ENCODE measurements around the gene FYB2.

FYB2 gene

DNA sequence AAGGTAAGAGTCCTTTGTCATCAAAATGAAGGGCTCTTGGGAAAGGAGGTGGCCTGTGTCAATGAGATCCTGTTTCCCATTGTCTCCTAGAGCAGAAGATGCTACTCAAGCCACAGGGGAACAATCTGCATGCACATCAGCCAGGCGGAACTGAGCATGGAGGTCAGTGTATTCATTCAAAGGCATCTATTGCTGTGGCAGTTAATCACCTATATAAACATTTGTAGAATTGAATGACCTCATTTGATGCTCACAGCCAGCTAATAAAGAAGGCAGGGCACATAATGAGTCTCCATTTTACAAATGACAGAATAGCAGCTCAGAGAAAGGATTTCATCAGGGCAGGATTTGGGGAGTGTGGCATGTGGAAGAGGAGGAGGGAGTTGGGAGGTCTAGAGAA is 5.7 kb upstream of the FYB2 start:
- H3K4me1 ChIP-seq, result no peaks in the 10 kb centered on the region
- no peaks in the 10 kb centered on the region for H3K36me3 ChIP-seq (replicated peaks)
- H3K9me3 ChIP-seq, result no peaks in the 10 kb centered on the region
- in situ Hi-C loops (cut with MboI; ENCODE audit: low sequenced_read_pairs), result loop anchor here (25.0 kb wide), 1 partner anchor 1187 kb away; no protein-coding TSS in a partner anchor
- DNase-seq (ENCODE audit: low spot score in 2 of 2), result no peak
- no peak overlapping the region for H3K4me3 ChIP-seq
- H3K27me3 ChIP-seq (ENCODE audit: low read depth), result peaks cover 12% of the 10 kb centered on the region; the same call in 1 of the 2 replicates

DNA sequence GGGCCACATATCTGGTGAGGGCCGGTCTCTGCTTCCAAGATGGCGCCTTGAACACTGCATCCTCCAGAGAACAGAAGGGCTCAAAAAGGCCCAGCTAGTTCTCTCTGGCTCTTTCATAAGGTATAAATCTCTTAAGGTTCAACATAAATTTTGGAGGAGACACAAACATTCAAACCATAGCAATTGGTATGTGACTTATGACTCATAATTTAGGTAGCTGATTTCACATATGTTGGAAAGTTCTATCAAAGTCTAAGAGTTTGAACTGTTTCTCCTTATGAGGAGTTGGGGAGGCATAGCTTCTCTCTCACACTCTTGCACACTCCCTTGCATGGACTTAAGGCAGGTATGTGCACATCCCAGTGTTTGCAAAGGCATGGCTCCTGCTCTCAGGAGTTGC is 5.1 kb upstream of the FYB2 start:
- in situ Hi-C loops (cut with MboI; ENCODE audit: low sequenced_read_pairs), result no loop called here

GRCh38 chr1:56821462-56821797 is 2.2 kb upstream of the FYB2 start:
- Histone ChIP-seq H3K36me3 (replicated peaks) (no peaks in the 10 kb centered on the region), H3K4me1 (no peaks in the 10 kb centered on the region), H3K9me3 (no peaks in the 10 kb centered on the region), H3K4me3 (no peak overlapping the region), H3K27me3 (ENCODE audit: low read depth) (peaks cover 25% of the 10 kb centered on the region; the same call in 1 of the 2 replicates)
- no peak for DNase-seq (ENCODE audit: low spot score in 2 of 2)
- in situ Hi-C loops (cut with MboI; ENCODE audit: low sequenced_read_pairs), result no loop called here

More for the DNA sequence above, 5.1 kb upstream of the FYB2 start:
- Histone ChIP-seq H3K27me3 (ENCODE audit: low read depth) (peaks cover 14% of the 10 kb centered on the region; the same call in 1 of the 2 replicates), H3K36me3 (replicated peaks) (no peaks in the 10 kb centered on the region), H3K4me1 (no peaks in the 10 kb centered on the region), H3K4me3 (no peak overlapping the region), H3K9me3 (no peaks in the 10 kb centered on the region)
- DNase-seq (ENCODE audit: low spot score in 2 of 2), result no peak

GRCh38 chr1:56820755-56821461 is 1.7 kb upstream of the FYB2 start:
- peaks cover 25% of the 10 kb centered on the region; the same call in 1 of the 2 replicates for H3K27me3 ChIP-seq (ENCODE audit: low read depth)
- no peaks in the 10 kb centered on the region for H3K4me1 ChIP-seq
- H3K9me3 ChIP-seq, result no peaks in the 10 kb centered on the region
- in situ Hi-C loops (cut with MboI; ENCODE audit: low sequenced_read_pairs), result no loop called here
- no peak overlapping the region for H3K4me3 ChIP-seq
- no peaks in the 10 kb centered on the region for H3K36me3 ChIP-seq (replicated peaks)
- peak; percentile 51 to 89 for DNase-seq (ENCODE audit: low spot score in 2 of 2)

- Histone ChIP-seq H3K4me3 (no peak overlapping the region), H3K4me1 (no peaks in the 10 kb centered on the region), H3K27me3 (ENCODE audit: low read depth) (peaks cover 21% of the 10 kb centered on the region; the same call in 1 of the 2 replicates), H3K9me3 (no peaks in the 10 kb centered on the region), H3K36me3 (replicated peaks) (no peaks in the 10 kb centered on the region)
- no peak for DNase-seq (ENCODE audit: low spot score in 2 of 2)
- in situ Hi-C loops (cut with MboI; ENCODE audit: low sequenced_read_pairs), result no loop called here
Observed at GRCh38 chr1:56817716-56818463, 1.3 kb downstream of the FYB2 start.

GRCh38 chr1:56816909-56817308 is 2.3 kb downstream of the FYB2 start:
- DNase-seq (ENCODE audit: low spot score in 2 of 2), result no peak
- in situ Hi-C loops (cut with MboI; ENCODE audit: low sequenced_read_pairs), result no loop called here
- no peak overlapping the region for H3K4me3 ChIP-seq
- H3K4me1 ChIP-seq, result no peaks in the 10 kb centered on the region
- H3K36me3 ChIP-seq (replicated peaks), result no peaks in the 10 kb centered on the region
- H3K9me3 ChIP-seq, result no peaks in the 10 kb centered on the region
- H3K27me3 ChIP-seq (ENCODE audit: low read depth), result peaks cover 21% of the 10 kb centered on the region; the same call in 1 of the 2 replicates

DNA sequence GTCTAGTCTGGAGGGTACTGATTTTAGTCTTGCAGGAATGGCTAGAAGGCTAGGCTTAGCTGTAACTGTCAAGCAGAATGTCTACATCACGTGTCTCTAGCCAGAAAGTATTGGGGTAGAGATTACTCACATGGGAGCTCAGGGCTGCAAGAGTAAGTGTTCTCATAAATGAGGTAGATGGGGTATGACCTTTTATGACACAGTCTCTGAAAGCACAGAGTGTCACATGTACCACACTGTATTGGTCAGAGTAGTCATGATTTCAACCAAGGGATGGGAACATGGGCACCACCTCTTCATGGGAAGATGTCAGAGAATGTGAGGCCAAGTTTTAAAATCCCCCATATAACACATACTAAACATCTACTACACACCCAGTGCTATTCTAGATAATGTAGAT is 2.9 kb downstream of the FYB2 start:
- H3K36me3 ChIP-seq (replicated peaks), result no peaks in the 10 kb centered on the region
- H3K4me3 ChIP-seq, result no peak overlapping the region
- peaks cover 21% of the 10 kb centered on the region; the same call in 1 of the 2 replicates for H3K27me3 ChIP-seq (ENCODE audit: low read depth)
- in situ Hi-C loops (cut with MboI; ENCODE audit: low sequenced_read_pairs), result no loop called here
- no peaks in the 10 kb centered on the region for H3K4me1 ChIP-seq
- H3K9me3 ChIP-seq, result no peaks in the 10 kb centered on the region
- DNase-seq (ENCODE audit: low spot score in 2 of 2), result no peak

DNA sequence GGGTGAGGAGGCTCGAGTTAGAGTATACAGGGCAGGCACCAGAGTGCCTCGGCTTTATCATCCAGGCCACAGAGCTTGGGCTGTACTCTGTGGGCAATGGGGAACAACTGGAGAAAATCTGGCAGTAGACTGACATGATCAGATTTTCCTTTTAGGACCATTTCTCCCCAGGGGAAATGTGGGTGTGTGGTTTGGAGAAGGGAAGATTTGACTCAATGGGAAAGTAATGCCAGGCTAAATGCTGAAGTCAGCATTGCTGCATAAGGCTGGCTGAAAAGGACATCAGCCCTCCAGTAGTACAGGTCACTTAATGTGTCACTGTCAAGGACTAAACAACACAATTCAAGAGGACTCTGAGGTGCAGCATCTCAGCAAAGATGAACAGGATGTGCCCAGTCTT is 5.0 kb downstream of the FYB2 start:
- Histone ChIP-seq H3K4me1 (no peaks in the 10 kb centered on the region), H3K9me3 (no peaks in the 10 kb centered on the region), H3K36me3 (replicated peaks) (no peaks in the 10 kb centered on the region), H3K27me3 (ENCODE audit: low read depth) (peaks cover 16% of the 10 kb centered on the region; the same call in 1 of the 2 replicates), H3K4me3 (no peak overlapping the region)
- in situ Hi-C loops (cut with MboI; ENCODE audit: low sequenced_read_pairs), result no loop called here
- no peak for DNase-seq (ENCODE audit: low spot score in 2 of 2)

DNA sequence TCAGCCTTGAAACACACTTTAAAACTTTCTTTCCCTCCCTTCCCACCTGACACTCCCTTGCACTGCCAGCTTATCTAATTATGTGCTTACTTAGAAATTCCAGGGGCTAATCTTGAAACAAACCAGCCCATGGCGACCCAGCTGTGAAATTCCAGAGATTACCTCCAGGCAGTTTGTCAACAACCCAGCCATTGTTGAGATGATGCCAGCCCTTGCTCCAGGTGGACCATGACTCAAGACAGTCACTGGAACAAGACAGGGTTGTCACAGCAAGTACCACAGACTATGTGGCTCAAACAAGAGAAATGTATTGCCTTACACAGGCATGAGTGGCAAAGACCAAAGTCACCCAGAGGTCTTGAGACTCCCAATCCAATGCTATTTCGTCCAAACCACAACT is 7.9 kb downstream of the FYB2 start:
- in situ Hi-C loops (cut with MboI; ENCODE audit: low sequenced_read_pairs), result no loop called here
- no peaks in the 10 kb centered on the region for H3K9me3 ChIP-seq
- H3K36me3 ChIP-seq (replicated peaks), result no peaks in the 10 kb centered on the region
- DNase-seq (ENCODE audit: low spot score in 2 of 2), result no peak
- H3K4me1 ChIP-seq, result no peaks in the 10 kb centered on the region
- H3K4me3 ChIP-seq, result no peak overlapping the region
- H3K27me3 ChIP-seq (ENCODE audit: low read depth), result peaks cover 10% of the 10 kb centered on the region; the same call in 1 of the 2 replicates

DNA sequence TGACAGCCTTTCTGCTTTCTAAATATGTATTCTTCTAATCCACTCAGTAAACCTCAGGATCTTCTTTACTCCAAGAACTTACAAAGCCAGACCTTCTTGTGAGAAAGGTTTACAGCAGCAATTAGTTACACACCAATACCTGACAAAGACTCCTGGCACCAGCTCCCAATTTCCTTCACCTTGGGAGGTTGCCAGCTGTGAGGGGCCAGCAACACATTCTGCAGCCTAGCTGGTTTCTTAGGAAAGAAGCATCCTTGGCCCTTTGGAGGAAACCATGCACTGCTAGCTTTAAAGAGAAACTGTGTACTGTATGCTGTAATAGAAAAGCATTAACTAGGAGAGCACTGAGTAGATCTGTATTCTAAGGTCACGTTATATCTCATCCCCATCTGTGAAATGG is 10.8 kb downstream of the FYB2 start:
- Histone ChIP-seq H3K9me3 (no peaks in the 10 kb centered on the region), H3K27me3 (ENCODE audit: low read depth) (peaks cover 10% of the 10 kb centered on the region; the same call in 1 of the 2 replicates), H3K36me3 (replicated peaks) (no peaks in the 10 kb centered on the region), H3K4me3 (no peak overlapping the region), H3K4me1 (no peaks in the 10 kb centered on the region)
- no peak for DNase-seq (ENCODE audit: low spot score in 2 of 2)
- in situ Hi-C loops (cut with MboI; ENCODE audit: low sequenced_read_pairs), result no loop called here

DNA sequence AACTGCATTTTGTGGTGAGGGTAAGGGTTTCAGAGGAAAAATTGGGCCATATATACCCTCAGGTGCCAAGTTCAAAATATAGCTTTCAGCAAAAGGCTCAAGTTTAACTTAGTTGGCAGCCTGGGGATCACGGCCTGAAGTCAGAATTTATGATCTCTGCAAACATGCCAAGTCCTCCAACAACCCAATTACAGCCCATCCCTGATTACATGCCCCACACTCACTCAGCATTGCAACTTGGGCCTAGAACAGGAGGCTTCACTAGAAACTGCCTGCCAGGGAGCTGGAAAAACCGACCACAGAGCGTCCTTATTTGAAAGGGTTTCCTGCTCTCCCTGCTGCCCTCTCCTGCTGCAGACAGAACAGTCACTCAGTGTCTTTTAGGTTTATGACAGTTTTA is 12.4 kb downstream of the FYB2 start:
- Histone ChIP-seq H3K9me3 (no peaks in the 10 kb centered on the region), H3K4me1 (no peaks in the 10 kb centered on the region), H3K4me3 (no peak overlapping the region), H3K36me3 (replicated peaks) (no peaks in the 10 kb centered on the region), H3K27me3 (ENCODE audit: low read depth) (peaks cover 13% of the 10 kb centered on the region)
- no peak for DNase-seq (ENCODE audit: low spot score in 2 of 2)
- in situ Hi-C loops (cut with MboI; ENCODE audit: low sequenced_read_pairs), result no loop called here

GRCh38 chr1:56803561-56804156 is 15.5 kb downstream of the FYB2 start:
- peak; percentile 23 to 65 for DNase-seq (ENCODE audit: low spot score in 2 of 2)
- H3K27me3 ChIP-seq (ENCODE audit: low read depth), result peaks cover 5% of the 10 kb centered on the region; the same call in 1 of the 2 replicates
- H3K4me1 ChIP-seq, result no peaks in the 10 kb centered on the region
- H3K36me3 ChIP-seq (replicated peaks), result no peaks in the 10 kb centered on the region
- in situ Hi-C loops (cut with MboI; ENCODE audit: low sequenced_read_pairs), result no loop called here
- no peak overlapping the region for H3K4me3 ChIP-seq
- H3K9me3 ChIP-seq, result no peaks in the 10 kb centered on the region

- no peak for DNase-seq (ENCODE audit: low spot score in 2 of 2)
- H3K4me3 ChIP-seq, result no peak overlapping the region
- in situ Hi-C loops (cut with MboI; ENCODE audit: low sequenced_read_pairs), result no loop called here
- H3K9me3 ChIP-seq, result no peaks in the 10 kb centered on the region
- no peaks in the 10 kb centered on the region for H3K4me1 ChIP-seq
- H3K27me3 ChIP-seq (ENCODE audit: low read depth), result peaks cover 3% of the 10 kb centered on the region; the same call in 1 of the 2 replicates
- H3K36me3 ChIP-seq (replicated peaks), result no peaks in the 10 kb centered on the region
Observed at GRCh38 chr1:56799605-56800400, 19.4 kb downstream of the FYB2 start.

All from HAP-1 (cell line).